Measurements from ENCODE around the gene GTPBP6.

Gene GTPBP6

GRCh38 chrX:318739-319578, at the start of gene GTPBP6:
Gene GTPBP6, minus strand, starts transcription at chrX:318796. Its CDS starts 9 bp downstream, at chrX:318787.
- peak; percentile 100 for DNase-seq (ENCODE audit: low spot score)

- no peak for DNase-seq (ENCODE audit: low spot score)
Observed at GRCh38 chrX:367866-368265, 49.3 kb upstream of the GTPBP6 start.

- no peak for DNase-seq (ENCODE audit: low spot score)
Observed at GRCh38 chrX:367349-367748, 48.8 kb upstream of the GTPBP6 start.

GRCh38 chrX:363621-364375, 45.2 kb upstream of the GTPBP6 start:
- no peak for DNase-seq (ENCODE audit: low spot score)

- DNase-seq (ENCODE audit: low spot score): no peak
Observed at GRCh38 chrX:362937-363620, 44.5 kb upstream of the GTPBP6 start.

GRCh38 chrX:362351-362750, 43.8 kb upstream of the GTPBP6 start:
- no peak for DNase-seq (ENCODE audit: low spot score)

- DNase-seq (ENCODE audit: low spot score): no peak
Observed at GRCh38 chrX:361231-362145, 42.9 kb upstream of the GTPBP6 start.

GRCh38 chrX:360496-361150, 42.0 kb upstream of the GTPBP6 start:
- no peak for DNase-seq (ENCODE audit: low spot score)

GRCh38 chrX:358651-359143, 40.1 kb upstream of the GTPBP6 start:
- DNase-seq (ENCODE audit: low spot score): no peak

- no peak for DNase-seq (ENCODE audit: low spot score)
Observed at GRCh38 chrX:357693-358471, 39.3 kb upstream of the GTPBP6 start.

GRCh38 chrX:357035-357692, 38.6 kb upstream of the GTPBP6 start:
- DNase-seq (ENCODE audit: low spot score): no peak

- DNase-seq (ENCODE audit: low spot score): no peak
Observed at GRCh38 chrX:356385-357034, 37.9 kb upstream of the GTPBP6 start.

- no peak for DNase-seq (ENCODE audit: low spot score)
Observed at GRCh38 chrX:355329-356050, 36.9 kb upstream of the GTPBP6 start.

GRCh38 chrX:353566-354535, 35.3 kb upstream of the GTPBP6 start:
- no peak for DNase-seq (ENCODE audit: low spot score)

- DNase-seq (ENCODE audit: low spot score): no peak
Observed at GRCh38 chrX:352582-353314, 34.2 kb upstream of the GTPBP6 start.

GRCh38 chrX:352181-352580, 33.6 kb upstream of the GTPBP6 start:
- no peak for DNase-seq (ENCODE audit: low spot score)

Data from hematopoietic multipotent progenitor cell treated with erythropoietin and hydrocortisone succinate and interleukin-3 and kit ligand, for 15 days (in vitro differentiated cells).